Left forelimb (tissue), 1 donor: ENCODE data around the gene MLH3.
"Not testable (repeated sequence)": the region's sequence is repeated elsewhere in the genome, so short reads cannot be mapped to it uniquely, and the experiment has no call there.

Experiments used
- DNase-seq: peaks from one replicate; pipeline ENCODE4 v3.0.0-alpha.2; 2018; ENCODE audit warnings: low spot score

MLH3 gene

DNA sequence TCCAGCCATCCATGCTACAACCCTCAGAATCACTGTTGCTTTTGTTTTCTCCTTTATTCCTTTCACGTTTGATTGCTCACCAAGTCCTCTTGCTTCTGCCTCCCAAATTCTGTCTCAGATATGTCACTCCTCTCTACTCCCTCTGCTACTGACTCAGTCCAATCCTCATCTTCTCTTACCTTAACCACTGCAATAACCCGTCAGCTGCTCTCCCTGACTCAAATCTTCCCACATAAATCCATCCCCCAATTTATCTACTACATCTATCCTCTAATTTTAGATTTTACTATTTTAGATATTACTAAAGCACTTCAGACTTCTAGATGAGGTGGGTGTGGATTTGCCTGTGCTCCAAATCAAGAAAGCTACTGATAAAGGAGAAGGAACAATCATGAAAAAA lies 25.4 kb downstream of the MLH3 start:
- no peak for DNase-seq

DNA sequence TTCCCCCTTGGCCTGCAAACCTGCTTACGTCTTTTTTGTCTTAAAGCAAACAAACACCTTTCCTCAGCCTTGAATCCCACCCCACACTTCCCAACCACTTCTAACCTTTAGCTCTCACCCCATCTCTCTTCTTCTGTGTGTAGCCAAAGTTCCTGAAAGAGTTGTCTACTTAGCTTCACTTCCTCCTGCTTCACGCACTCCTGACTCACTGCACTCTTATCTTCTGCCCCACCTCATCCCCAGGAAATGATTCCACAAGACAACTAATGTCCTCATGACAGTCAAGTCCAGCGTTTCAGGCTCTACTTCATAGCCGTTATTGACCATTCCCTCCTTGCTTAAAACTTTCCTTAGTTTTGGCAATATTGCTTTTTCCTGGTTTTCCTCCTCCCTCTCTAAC lies 26.2 kb downstream of the MLH3 start:
- no peak for DNase-seq

- no peak for DNase-seq
Measured at GRCh38 chr14:75023108-75023507, 28.2 kb downstream of the MLH3 start.

DNA sequence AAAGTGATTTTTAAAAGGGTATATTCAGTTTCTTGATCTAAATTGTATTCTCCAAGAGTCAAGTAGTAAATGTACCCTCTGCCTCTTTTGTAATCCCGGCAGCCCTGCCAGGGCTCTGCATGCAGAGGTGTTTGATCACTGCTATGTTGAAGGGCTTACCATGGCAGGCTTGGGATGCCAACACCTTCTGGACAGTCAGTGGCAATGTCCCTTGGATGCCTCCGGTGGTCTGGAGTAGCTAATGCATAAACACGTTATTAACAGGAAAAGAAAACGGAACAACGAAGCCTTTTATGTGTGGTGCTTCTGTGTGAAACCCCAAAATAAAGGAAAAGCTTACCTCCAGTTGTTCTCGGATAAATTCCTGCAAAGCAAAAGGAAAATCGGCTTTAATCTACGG lies 28.6 kb downstream of the MLH3 start:
- DNase-seq: no peak

- DNase-seq: no peak
Measured at GRCh38 chr14:75018694-75019093, 32.6 kb downstream of the MLH3 start.

- no peak for DNase-seq
Measured at GRCh38 chr14:75016815-75017214, 34.5 kb downstream of the MLH3 start.

- DNase-seq: no peak
Measured at GRCh38 chr14:75015496-75015895, 35.8 kb downstream of the MLH3 start.

DNA sequence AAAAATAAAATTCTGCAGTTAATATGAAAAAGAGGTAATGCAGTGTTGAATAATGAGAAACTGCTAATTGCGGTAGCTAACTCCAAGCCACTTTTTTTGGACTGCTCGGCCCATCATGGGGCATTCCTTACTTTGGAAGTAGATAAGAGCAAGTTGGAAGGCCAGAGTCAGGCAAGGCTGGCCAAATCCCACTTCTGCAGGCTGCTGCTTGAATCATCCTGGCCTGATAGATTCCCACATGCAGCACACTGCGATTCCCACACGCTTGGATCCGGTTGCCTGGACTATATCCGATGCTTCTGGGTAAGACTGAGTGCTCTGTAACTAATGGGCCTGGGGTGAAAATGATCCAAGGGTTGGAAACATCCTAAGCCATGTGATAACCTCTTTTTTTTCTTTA lies 38.0 kb downstream of the MLH3 start:
- no peak for DNase-seq

DNA sequence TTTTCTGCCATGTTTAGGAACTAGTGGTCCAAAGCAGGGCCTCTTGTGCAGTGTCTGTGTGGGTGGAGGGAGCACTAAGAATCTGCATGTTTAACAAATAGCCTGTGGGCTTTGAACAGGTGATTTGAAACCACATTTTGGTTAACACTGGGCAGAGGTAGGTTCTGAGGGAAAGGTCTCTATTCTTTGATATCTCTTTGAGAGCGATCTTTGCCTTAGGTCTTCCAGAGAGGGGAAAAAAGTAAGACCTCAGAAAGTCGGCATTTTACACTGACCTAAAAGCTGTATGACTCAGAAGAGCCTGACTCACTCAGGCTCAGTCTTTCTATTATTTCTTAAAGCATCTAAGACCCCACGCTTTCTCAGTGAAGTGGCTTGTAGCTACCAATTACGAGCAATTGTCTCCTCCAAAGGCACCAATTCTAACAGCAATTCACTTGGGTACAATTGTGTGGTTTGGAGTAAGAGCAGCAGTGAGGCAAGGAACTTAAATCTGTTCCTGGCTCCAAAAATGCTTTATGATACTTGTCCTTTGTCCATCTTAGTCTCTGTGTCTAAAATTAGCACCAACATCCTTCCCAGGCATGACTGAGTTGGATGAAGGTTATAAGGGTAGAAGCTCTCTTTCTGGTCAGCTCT lies 39.8 kb downstream of the MLH3 start:
- no peak for DNase-seq

DNA sequence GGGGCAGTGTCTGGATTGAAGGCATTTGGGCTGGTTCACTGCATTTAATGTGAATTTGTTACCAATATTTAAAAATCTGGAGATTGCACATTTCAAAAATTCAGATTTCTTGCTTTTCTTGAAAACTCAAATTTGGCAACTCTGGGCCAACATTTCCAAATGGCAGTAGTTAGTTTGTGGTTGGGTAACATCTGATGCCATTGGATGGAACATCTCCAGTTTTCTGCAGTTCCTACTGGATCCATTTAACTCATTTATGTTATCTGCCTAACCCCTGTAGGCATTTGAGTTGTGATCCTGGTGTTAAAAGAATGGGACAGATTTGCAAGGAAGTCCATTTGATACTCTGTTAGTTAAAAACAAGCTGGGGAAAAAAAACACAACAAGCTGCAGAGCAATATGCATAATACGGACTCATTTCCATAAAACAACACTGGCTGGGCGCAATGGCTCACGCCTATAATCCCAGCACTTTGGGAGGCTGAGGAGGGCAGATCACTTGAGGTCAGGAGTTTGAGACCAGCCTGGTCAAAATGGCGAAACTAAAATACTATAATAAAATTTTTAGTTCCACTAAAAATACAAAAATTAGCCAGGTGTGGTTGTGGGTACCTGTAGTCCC lies 40.7 kb downstream of the MLH3 start:
- no peak for DNase-seq

DNA sequence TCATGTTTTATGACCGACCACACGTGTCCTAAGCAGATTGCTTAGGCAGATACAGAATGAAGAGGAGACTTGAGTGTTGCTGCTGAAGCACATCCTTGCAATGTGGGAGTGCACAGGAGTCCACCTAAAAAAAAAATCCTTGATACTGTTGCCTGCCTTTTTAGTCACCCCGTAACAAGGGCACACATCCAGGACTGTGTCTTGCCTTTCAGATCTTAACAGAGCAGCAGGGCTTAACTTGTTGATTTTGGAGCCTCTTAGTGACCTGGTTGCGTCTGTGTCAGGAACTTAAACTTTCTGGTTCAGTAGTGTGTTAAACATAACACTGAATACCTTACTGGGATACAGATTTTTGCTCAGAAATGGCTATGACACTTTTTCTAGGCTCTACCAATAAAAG lies 42.1 kb downstream of the MLH3 start:
- DNase-seq: no peak

- no peak for DNase-seq
Measured at GRCh38 chr14:75005357-75005756, 45.9 kb downstream of the MLH3 start.

DNA sequence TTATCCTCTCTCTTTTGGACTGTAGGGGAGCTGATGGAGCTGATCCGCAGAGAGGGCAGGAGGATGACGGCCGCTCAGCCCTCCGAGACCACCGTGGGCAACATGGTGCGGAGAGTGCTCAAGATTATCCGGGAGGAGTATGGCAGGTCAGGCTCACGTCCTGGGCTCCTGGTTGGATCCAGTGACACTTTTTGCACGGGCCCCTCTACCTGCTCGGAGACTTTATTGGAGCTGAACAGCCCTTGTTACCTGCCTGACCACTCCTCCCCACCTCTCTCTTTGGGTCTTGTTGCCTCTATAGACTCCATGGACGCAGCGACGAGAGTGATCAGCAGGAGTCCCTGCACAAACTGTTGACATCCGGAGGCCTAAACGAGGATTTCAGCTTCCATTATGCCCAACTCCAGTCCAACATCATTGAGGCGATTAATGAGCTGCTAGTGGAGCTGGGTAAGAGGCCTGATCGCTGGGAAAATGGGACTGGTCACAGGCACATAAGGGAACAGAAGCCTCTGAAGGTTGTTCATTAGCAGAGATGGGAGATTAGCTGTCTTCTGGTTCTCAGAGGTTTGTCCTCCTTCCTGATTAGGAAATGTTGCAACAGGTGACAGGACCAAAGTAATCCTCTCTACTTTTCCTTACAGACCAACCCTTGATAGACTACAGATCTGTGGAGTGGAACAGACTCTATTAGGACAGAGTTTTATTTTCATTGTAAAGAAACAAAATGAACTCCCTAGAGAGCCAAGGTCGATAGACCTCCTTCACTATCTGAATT lies 47.8 kb downstream of the MLH3 start:
- no peak for DNase-seq

- peak; percentile 99 for DNase-seq
Measured at GRCh38 chr14:75002392-75003249, 48.6 kb downstream of the MLH3 start, which contains the start of gene EIF2B2. TSS of gene EIF2B2 (plus strand) at chr14:75002921. CDS start at chr14:75002991, 70 bp downstream.

GRCh38 chr14:75001899-75002298 lies 49.4 kb downstream of the MLH3 start:
- no peak for DNase-seq

GRCh38 chr14:75001261-75001660 lies 50.0 kb downstream of the MLH3 start:
- DNase-seq: no peak

DNA sequence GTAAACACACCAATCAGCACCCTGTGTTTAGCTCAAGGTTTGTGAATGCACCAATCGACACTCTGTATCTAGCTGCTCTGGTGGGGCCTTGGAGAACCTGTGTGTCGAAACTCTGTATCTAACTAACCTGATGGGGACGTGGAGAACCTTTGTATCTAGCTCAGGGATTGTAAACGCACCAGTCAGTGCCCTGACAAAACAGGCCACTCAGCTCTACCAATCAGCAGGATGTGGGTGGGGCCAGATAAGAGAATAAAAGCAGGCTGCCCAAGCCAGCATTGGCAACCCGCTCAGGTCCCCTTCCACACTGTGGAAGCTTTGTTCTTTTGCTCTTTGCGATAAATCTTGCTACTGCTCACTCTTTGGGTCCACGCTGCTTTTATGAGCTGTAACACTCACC lies 55.5 kb downstream of the MLH3 start:
- not testable (repeated sequence) for DNase-seq

GRCh38 chr14:74994182-74994581 lies 57.1 kb downstream of the MLH3 start:
- DNase-seq: not testable (repeated sequence)

- DNase-seq: no peak
Measured at GRCh38 chr14:74988993-74989392, 62.3 kb downstream of the MLH3 start.

DNA sequence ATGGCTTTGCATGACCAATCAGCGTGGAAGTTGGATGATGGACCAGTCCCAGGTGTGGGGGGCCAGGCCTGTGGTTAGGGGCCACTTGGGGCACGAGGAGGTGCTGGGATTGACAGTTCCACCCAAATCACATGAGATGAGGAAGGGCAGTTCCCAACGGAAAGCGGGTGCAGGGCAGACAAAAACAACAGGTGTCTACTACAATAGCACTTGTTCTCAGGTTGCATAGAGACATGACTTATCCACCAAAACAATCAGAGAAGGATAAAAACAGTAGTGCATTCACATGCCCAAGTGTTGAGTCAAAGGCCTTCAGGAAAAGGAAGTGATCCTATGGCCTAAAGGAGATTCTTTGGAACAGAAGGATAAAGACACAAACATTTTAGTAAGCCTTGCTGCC lies 63.1 kb downstream of the MLH3 start:
- DNase-seq: no peak

- DNase-seq: no peak
Measured at GRCh38 chr14:74985806-74986205, 65.5 kb downstream of the MLH3 start.

DNA sequence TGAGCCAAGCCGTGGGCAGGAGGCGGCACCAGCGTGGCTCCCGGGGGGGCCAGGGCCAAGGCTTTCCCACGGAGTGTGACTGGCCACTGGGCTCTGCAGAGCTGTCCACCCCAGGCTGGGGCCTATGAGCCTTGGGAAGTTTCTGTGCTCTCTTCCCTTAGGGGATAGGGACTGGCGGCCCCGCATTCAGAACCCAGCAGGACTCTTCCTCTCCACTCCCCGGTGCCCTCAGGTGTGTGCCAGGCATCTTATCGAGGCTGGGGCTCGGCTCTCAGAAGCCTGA lies 66.3 kb downstream of the MLH3 start:
- DNase-seq: no peak
